ELR (cell line): ENCODE results near the gene ARHGAP32.
"Not testable (repeated sequence)": the region's sequence is repeated elsewhere in the genome, so short reads cannot be mapped to it uniquely, and the experiment has no call there.

Experiments used
- DNase-seq: peaks from one replicate; pipeline ENCODE4 v3.0.0-alpha.2; 2015; ENCODE audit warnings: low read depth

Gene ARHGAP32

DNA sequence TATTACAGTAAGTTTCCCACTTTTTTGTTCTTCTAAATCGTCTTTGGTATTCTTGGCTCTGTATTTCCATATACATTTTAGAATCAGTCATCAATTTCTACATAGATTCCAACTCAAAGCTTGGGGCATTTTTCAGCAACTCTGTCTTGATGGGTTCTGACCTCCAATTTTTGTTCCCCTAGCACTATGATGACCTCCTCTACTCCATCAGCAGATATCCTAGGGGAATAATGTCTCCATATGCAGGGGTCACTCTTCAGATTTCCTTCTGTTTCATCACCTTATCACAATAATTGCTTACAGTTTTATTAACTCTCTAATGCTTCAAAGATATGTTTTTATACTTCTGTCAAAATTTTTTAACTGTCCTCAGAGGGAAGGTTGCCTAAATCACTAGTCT, 158.1 kb downstream of the ARHGAP32 start:
- no peak for DNase-seq

DNA sequence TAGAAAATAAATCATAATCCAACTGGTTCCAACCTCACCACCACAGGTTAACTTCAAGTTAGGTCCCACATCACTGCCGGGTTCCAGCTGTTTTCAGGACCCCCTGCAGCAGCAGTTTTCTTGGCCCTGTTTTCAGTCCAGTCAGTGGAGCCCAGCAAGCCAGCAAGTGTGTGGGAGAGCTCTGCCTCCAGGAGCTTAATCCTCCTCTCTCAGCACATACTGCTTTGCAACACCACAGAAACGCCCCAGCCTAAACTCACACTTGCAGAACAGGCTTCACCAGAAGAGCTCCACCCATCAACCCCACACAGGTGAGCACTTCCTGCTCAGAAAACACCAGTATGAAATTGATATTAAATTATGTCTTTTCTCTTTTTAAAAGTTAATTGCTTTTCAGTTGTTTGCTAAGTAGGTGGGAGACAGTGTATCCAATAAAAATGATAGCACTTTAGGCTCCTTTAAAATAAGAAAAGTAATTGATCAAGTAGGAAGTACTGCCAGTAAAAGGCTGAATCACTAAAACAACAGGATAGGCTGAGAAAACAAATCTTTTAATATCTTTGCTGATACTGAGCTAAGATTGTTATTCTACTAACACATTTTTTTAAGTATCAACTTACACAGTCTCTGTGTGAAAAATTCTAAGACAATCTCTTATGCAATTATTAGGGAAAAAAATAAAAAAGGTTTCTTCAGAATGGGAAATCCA, 168.0 kb downstream of the ARHGAP32 start:
- no peak for DNase-seq

DNA sequence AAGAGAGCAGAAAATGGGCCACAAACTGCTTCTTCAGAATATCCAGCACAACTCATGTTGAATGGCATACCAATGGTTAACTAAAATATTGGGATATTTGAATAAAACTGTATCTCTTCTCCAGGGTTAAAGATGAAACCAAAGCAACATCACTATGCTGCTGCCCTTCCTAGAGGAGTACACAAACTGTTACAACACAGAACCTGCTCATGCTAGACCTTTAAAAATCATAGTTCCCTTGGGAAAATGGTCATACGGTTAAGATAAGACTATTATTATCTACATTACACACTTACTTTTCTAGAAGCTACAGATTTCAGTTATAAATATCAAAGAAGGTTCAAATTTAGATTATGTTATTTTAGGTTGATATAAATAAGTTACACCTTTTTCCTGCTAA, 170.8 kb downstream of the ARHGAP32 start:
- DNase-seq, result no peak

DNA sequence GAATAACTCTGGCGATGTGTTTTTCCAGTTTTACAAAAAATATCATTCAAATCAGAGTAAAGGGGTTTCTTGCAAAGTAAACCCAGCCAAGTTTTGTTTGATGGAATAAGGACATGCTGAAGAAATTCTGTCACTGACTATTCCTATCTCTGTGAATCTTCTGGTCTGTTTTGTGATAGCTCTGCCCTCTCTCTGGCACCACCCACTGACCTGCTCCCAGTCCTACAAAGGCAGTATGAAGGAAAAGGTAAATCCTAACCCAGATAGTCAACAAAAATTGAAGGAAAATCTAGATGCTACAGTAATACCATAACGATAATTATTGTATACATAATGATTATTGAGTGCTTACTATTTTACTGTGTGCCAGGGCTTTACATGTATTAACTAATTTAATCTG, 173.1 kb downstream of the ARHGAP32 start:
- DNase-seq, result no peak

DNA sequence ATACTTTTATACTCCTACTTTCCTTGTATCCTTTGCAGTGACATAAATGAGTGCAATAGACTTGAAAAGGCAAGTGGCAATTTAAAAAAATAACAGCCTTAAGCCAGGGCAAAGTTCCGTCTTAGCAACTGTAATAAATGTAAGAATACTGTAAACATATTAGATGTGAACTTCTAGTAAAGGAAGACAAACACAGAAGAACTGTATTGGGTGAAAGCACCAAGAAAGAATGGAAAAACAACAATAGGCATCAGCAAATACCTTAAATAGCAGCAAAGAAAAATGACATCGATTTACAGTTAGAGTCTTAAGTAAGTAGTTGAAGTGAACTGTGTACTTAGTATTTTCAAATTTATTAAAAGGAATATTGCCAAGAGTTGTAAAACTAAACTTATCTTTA, 174.0 kb downstream of the ARHGAP32 start:
- DNase-seq, result no peak

DNA sequence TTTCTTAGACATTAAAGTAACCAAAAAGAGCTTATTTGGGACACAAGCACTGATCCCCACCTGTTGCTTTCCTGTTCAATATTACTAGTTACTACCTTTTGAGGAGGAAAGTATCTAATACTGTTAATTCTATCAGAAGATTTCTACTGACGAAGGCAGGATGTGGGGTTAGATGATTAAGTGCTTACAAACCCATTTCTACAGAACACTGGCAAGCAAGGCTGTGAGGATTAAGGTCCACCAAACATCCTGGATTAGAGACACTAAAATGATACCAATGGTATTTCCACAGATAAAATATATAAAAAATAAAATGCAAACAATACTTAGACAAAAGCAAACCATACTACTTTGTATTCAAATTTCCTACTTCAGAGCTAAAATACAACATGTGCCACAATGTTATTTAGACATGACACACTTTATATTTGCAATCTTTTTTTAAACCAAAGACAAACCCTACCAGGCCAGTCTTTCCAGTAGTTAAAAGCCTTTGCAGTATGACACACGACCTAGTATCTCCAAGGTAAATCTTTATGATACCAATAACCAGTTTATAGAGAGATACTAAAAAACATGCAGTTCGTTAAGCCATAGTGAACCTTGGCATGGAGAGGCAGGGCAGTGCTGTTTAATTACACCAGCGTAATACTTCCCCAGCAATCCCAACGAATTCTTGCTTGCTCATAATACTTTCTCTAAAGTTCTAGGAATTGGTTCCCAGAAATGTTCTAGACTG, 178.2 kb downstream of the ARHGAP32 start:
- DNase-seq, result peak; percentile 46

DNA sequence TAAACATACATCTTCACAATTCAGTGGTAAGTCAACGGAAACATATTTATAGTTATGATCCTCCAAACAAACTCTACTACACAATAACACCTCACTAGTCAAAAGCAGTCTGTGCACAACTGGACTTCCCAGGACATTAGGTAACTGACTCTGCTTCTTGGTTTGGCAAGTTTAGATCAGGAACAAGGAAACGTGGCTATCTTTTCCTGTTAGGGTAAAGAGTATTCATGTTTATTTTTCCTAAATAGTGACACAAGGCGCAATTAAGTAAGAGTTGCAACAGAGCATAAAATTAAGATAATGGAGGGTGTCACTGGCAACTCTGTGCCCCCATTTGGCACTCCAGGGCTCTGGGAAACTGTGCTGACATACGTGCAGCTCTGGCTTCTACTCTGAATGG, 179.2 kb downstream of the ARHGAP32 start:
- no peak for DNase-seq

DNA sequence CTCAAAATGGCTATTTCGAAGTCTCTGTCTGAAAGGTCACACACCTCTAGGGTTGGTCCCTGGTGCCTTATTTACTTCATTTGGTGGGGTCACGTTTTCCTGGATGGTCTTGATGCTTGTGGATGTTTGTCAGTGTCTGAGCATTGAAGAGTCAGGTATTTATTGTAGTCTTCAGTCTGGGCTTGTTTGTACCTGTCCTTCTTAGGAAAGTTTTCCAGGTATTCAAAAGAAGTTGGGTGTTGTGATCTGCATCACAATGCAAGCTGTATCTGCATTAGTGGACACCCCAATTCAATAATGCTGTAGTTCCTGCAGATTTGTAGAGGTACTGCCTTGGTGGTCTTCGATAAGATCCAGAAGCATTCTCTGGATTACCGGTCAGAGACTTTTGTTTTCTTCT, 186.0 kb downstream of the ARHGAP32 start:
- no peak for DNase-seq

DNA sequence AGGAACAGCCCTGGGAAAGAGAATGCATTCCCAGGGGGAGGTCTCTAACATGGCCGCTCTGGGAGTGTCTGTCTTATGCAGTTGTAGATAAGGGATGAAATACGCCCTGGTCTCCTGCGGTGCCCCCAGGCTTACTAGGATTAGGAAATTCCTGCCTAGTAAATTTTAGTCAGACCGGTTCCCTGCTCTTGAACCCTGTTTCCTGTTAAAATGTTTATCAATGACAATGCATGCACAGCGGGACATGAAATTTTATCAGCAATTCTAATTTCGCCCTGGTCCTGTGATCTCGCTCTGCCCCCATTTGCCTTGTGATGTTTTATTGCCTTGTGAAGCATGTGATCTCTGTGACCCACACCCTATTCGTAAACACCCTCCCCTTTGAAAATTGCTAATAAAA, 193.0 kb downstream of the ARHGAP32 start:
- not testable (repeated sequence) for DNase-seq

DNA sequence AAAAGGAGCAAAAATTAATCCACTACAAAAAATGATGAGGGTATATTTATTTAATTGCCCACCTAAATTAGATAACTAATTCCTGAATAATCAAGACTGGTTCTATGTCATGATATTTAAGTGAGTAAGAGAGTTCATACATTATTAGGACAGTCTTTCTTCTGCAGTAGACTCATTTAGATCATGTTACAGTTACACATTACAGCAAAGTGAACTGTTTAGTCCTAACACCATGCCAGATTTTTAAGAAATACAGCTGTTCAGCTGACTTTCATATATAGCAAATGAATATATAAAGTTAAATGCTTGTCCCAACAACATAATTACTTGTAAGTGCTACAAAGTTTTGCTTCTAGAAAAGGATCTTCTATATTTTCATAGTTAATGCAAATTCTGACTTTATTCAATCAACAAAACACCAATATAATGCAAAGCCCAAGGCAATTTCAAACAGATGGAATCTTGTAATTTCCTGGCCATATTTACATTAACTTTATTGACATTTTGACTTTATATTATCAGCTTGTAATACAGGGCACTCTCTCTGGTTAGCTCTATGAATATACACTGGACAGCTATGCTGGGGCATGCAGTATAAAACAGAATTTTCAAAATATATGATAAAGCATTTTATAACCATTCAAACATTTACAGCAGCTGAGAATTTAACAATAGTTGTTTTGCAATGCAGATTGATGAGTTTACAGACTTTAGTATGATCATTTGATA, 203.7 kb downstream of the ARHGAP32 start:
- no peak for DNase-seq

DNA sequence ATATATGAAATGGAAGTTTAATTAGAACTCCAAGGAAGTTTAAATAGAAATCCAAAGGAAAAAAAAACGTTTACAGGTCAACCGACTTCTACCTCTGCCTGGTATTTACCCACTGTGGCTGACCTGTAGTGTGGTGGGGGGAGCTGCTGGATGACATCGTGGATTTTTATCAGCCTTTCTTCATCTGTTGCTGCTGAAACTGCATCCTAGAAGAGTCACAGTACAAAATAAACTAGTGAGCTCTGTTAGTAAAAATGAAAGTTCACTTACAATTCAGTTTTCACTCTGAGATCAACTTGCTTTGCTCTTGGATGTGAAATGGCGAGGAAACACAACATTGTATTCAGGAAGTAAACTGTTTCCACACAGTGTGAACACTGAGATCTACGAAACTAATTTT, 206.2 kb downstream of the ARHGAP32 start:
- no peak for DNase-seq

DNA sequence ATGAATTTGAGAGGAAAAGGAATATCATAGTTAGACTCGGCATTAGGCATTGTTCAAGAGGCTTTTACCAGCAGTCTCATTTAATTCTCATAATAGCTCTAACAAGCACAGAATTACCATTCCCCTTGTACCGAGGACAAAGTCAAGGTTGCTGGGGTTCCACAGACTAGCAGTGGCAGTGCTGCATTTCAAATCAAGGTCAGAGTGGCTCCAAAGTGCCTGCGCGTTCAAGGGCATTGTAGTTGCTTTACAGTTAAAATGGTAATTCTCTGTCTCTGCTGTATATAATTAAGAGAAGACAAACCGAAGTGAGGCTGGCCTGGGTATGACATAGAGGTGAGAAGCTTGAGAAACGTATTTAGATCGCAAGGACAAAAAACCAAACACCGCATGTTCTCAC, 209.1 kb downstream of the ARHGAP32 start:
- no peak for DNase-seq

DNA sequence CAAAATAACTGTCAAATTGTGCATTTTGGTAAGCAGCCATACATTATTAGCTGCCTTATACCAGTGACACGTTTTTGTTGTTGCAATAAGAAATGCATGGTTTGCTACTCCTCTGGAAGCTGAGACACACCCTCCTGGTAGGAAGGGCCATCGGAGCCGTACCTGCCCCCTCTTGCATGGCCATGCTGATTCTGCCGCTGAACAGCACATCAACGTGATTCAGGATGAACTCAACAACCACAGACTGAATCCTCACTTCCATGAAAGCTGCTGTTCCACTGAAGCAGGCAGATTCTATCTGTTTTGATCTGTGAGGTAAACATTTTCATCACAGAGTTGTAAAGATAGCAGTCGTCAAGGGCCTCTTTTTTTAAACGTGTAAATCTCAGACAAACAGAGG, 210.9 kb downstream of the ARHGAP32 start:
- peak; percentile 76 for DNase-seq

DNA sequence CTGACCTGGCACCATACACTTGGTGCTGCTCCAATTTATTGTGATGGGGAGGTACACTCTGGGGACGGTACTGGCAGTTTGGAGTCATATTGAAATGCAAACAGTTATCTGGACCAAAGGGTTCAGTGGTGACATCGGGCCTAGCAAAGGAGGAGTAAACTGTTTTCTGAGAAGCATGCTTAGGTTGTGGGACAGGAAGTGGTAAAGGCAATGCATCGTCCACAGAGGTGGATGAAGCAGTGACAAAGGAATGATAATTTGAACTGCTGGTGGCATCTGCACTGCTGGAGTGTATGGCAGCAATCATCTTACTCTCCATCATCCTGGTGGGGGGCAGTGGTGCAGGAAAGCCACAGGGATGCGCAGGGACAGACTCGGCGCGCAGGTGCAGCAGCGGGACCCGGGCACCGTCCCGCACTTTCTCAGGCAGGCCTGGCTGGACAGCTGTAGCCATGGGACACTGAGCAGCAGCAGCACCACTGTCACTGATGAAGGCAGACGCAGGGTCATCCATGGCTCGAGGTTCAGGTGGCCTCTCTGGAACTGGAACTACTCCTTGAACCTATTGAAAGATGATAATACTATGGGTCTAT, 221.4 kb downstream of the ARHGAP32 start:
- no peak for DNase-seq

DNA sequence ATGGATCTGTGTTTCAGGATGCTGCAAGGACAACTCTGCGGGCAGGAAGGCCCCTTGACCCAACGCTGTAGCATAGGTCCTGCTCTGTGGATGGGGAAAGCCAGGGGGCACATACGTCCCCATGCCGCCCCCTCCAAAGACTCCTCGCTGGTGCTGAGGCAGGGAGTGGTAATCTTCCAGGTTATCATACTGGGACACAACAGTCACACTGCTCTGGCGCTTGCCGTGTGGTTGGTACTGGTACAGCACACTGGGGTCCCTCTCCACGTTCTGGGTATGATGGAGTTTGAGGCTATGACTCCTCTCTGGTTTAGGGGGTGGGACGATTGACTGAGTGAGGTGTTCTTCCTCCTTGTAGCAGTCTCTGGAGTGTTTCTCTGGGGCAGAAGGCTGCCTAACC, 223.2 kb downstream of the ARHGAP32 start:
- no peak for DNase-seq

DNA sequence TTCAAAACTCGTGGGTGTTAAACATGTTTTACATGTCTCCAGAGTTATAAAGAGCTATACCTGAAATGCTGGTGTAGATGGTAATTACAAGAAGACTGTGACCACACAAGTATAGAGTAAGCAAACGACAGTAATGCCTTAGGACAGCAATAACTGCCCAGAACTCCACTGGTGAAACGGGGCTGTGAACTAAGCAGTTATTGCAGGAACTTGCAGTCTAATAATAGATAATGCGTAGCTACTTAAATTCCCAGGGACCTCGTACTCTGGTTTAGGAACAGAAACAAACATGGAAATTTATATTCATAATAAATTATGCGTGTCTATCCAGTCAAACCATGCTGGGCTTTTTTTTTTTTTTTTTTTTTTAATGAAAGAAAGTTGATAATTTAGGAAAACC, 224.5 kb downstream of the ARHGAP32 start:
- no peak for DNase-seq

DNA sequence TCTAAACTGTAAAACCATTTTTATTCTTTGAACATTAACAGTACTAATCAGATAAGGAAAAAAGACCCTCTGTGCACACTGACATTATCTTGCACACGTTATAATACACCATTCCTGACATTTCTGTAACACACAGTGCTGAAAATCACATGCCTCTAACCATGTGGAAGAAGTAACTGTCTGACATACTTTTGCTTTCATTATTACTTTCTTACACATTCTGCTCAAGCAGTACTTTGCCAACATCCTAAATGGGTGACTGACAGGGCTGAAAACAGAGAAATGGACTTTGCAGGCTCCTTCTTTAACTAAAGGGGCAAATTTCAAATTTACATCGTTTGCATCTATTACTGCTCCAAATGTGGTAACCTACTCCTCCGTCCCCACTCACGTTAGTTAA, 226.6 kb downstream of the ARHGAP32 start:
- DNase-seq, result no peak

DNA sequence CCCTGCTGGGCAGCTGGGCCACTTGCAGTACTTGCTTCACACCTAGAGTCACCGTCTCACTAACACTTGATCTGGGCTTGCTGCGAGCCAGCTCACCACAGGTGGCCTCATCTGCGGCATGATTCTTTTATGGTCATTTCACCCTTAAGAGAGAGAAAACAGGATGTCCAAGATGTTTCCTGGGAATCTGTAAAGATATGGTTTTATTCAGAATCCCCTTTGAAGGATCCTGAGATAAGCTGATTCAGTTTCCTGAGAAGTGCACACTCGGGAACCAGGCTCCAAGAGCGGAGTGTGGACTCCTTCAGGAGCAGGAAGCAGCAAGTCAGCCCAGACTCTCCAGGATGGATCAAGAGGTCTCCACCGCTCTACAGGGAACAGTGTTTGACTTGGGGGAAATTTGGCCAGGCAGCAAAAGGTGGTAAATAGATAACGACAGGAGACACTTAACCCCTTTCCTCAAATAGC, 227.6 kb downstream of the ARHGAP32 start:
- no peak for DNase-seq

DNA sequence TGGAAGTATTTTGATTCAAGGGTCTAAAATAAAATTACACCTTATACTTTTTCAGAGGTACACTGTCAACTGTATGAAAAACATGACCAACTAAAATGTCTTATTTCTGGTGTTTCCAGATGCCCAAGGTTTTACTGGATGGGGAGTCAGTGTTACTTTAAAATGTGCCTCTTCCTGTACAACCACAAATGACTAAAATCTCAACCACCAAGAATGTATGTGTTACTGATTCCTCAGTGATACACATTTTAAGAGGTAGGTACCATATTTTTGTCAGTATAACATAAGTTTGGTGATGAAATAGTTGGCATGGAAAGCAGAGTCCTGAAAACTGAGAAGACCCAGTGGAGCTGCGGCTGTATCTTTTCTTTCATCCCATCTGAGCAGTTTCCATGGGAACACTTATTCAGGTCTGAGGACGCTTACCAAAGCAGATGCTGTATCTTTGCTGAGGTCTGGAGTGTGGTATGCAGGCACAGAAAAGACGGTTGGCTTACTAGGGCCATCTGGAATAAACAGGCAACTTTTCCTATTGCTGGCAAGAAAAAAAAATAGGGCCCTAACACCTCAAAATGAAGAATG, 228.3 kb downstream of the ARHGAP32 start:
- no peak for DNase-seq

DNA sequence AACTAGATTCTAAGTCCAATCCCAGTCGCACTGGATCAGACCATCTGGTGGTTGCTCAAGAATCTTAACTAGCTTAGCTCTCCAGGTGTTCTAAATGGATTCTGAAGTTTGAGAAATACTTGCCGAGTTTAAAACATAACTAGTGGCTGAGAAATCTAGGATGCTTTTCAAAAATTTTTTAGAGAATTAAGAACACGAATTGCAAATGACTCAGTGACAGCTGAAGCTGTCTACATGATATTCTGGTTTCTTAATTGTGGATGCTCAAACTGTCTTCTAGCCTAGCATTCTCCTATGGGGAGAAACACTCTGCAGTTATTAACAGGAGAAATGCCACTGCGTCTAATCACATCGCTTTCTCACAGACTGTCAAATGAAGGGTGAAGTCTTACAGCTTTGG, 229.2 kb downstream of the ARHGAP32 start:
- no peak for DNase-seq

DNA sequence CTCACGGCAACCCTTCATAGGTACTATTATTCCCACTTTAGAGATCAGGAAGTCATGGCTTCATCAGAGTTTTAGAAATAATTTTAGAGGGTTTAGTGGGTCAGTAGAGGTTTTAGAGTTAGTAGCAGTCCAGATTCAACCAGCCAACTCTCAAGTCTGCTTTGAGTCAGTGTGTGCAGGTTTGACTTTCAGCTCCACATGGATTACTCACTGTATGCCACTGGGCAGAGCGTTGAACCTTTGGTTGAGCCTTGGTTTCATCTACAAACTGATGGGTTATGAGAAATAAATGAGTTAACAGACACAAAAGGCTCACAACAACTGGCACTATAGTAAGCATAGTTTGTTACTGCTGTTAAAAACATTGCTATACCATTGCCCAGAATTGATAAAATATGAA, 230.5 kb downstream of the ARHGAP32 start:
- no peak for DNase-seq

DNA sequence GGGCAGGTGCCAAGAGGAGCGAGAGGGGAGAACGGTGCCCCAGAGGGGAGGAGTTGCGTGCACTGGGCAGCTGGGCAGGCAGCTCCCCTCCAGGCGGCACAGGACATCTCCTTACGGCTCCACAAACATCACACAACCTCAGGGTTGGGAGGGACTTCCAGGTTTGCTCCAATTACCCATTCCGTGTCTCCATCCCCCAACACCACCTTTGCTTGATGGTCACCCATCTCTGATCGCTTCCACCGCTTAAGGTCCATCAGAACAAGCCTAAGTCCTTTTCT, 235.0 kb downstream of the ARHGAP32 start:
- DNase-seq, result no peak
